ENCODE measurements around the gene COPG1. TPM values are rescaled to one million over a fixed set of nuclear protein-coding genes. Genes with fewer than 3 reads are reported as not detected.
A peak's percentile ranks its signal among the peaks of the same experiment; 100 is the strongest.

Gene COPG1
- total and polyA plus RNA-seq, 4 donors: 49.8 to 177 (median 87.0) TPM

GRCh38 chr3:129207479-129207878 lies 41.9 kb upstream of the COPG1 start:
- Histone ChIP-seq H3K36me3 (ENCODE audit: control insufficient read depth in 4 of 4, insufficient read depth in 3 of 4, low read depth in 1 of 4, low read length in 3 of 4) (no peaks in the 10 kb centered on the region), H3K9me3 (ENCODE audit: control insufficient read depth in 4 of 4, low read length in 3 of 4) (no peaks in the 10 kb centered on the region), H3K27ac (ENCODE audit: low read depth in 1 of 2, low read length in 2 of 2) (peak overlapping the region; percentile 72 to 76), H3K9ac (ENCODE audit: low read depth in 1 of 2, low read length in 2 of 2) (no peak overlapping the region), H3K27me3 (ENCODE audit: control insufficient read depth in 4 of 4, insufficient read depth in 4 of 4, low read length in 3 of 4) (no peaks in the 10 kb centered on the region), H3K4me3 (ENCODE audit: low read depth in 1 of 3, low read length in 3 of 3) (no peak overlapping the region), H3K4me1 (ENCODE audit: control insufficient read depth in 4 of 4, insufficient read depth in 4 of 4, low read length in 3 of 4) (peaks cover 12 to 36% (median 26%) of the 10 kb centered on the region in 4 donors)
- TF ChIP-seq TAF1 (conservative IDR thresholded peaks at IDR 0.05): no peak
- TF ChIP-seq YY1 (IDR thresholded peaks at IDR 0.05): peak; percentile 21
- peak in 1 of 2 donors; percentile 36 for TF ChIP-seq HNF4A (conservative IDR thresholded peaks at IDR 0.05)
- TF ChIP-seq, protein P1, sequence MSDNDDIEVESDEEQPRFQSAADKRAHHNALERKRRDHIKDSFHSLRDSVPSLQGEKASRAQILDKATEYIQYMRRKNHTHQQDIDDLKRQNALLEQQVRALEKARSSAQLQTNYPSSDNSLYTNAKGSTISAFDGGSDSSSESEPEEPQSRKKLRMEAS (IDR thresholded peaks at IDR 0.05): peak; percentile 41
- no peak for DNase-seq (ENCODE audit: low spot score)
- WGBS: 28% methylated on average over 4 of the region's 4 CpGs

DNA sequence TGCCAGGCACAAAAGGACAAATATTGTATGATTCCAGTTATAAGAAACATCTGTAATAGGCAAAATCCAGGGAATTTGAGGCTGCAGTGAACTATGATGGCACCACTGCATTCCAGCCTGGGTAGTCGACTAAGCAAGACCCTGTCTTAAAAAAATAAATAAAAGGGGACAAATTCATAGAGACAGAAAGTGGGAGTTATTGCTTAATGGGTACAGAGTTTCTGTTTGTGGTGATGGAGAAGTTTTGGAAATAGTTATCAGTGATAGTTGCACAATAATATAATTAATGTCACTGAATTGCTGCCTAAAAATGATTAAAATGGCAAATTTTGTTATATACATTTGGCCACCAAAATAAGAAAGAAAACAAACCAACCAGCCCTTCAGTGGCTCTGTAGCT lies 38.1 kb upstream of the COPG1 start:
- Histone ChIP-seq H3K9ac (ENCODE audit: low read depth in 1 of 2, low read length in 2 of 2) (no peak overlapping the region), H3K36me3 (ENCODE audit: control insufficient read depth in 4 of 4, insufficient read depth in 3 of 4, low read depth in 1 of 4, low read length in 3 of 4) (no peaks in the 10 kb centered on the region), H3K27me3 (ENCODE audit: control insufficient read depth in 4 of 4, insufficient read depth in 4 of 4, low read length in 3 of 4) (no peaks in the 10 kb centered on the region), H3K4me3 (ENCODE audit: low read depth in 1 of 3, low read length in 3 of 3) (no peak overlapping the region), H3K9me3 (ENCODE audit: control insufficient read depth in 4 of 4, low read length in 3 of 4) (no peaks in the 10 kb centered on the region), H3K27ac (ENCODE audit: low read depth in 1 of 2, low read length in 2 of 2) (peak overlapping the region; percentile 72 to 76), H3K4me1 (ENCODE audit: control insufficient read depth in 4 of 4, insufficient read depth in 4 of 4, low read length in 3 of 4) (peaks cover 7 to 26% (median 19%) of the 10 kb centered on the region in 4 donors)
- 25% methylated on average over 1 of the region's 1 CpG for whole genome bisulfite sequencing
- no peak for DNase-seq (ENCODE audit: low spot score)
- peak in 1 of 2 donors; percentile 44 for TF ChIP-seq RXRA (IDR thresholded peaks at IDR 0.05)
- peak; percentile 31 to 54 for TF ChIP-seq HNF4A (conservative IDR thresholded peaks at IDR 0.05)
- TF ChIP-seq, protein P1 (IDR thresholded peaks at IDR 0.05): no peak
- peak; percentile 30 for TF ChIP-seq YY1 (IDR thresholded peaks at IDR 0.05)
- TF ChIP-seq, protein P2, sequence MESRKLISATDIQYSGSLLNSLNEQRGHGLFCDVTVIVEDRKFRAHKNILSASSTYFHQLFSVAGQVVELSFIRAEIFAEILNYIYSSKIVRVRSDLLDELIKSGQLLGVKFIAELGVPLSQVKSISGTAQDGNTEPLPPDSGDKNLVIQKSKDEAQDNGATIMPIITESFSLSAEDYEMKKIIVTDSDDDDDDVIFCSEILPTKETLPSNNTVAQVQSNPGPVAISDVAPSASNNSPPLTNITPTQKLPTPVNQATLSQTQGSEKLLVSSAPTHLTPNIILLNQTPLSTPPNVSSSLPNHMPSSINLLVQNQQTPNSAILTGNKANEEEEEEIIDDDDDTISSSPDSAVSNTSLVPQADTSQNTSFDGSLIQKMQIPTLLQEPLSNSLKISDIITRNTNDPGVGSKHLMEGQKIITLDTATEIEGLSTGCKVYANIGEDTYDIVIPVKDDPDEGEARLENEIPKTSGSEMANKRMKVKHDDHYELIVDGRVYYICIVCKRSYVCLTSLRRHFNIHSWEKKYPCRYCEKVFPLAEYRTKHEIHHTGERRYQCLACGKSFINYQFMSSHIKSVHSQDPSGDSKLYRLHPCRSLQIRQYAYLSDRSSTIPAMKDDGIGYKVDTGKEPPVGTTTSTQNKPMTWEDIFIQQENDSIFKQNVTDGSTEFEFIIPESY (IDR thresholded peaks at IDR 0.05): peak; percentile 17
- TF ChIP-seq CTCF (IDR thresholded peaks at IDR 0.05; ENCODE audit: low read depth, low read length, missing input control): no peak

DNA sequence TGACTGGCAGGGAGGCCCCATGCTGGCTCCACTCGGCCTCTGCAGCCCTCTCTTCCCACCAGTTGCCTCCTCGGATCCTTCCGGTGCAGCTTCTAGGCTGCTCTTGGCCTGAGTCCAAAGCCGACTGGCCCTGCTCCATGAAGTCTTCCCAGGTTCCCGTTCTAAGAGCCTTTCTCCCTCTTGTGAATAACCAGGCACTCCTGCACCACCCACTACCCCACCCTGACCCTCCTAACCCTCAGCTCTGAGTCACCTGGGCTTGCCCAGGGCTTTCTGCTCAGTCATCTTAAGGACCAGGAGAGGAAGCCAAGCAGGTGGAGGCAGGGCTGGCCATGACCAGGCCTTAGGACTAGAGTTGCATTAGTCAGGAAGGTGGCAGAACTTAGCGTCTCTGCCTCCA lies 37.6 kb upstream of the COPG1 start:
- Histone ChIP-seq H3K4me3 (ENCODE audit: low read depth in 1 of 3, low read length in 3 of 3) (no peak overlapping the region), H3K9me3 (ENCODE audit: control insufficient read depth in 4 of 4, low read length in 3 of 4) (no peaks in the 10 kb centered on the region), H3K9ac (ENCODE audit: low read depth in 1 of 2, low read length in 2 of 2) (no peak overlapping the region), H3K27ac (ENCODE audit: low read depth in 1 of 2, low read length in 2 of 2) (peak overlapping the region; percentile 72 to 76), H3K36me3 (ENCODE audit: control insufficient read depth in 4 of 4, insufficient read depth in 3 of 4, low read depth in 1 of 4, low read length in 3 of 4) (no peaks in the 10 kb centered on the region), H3K27me3 (ENCODE audit: control insufficient read depth in 4 of 4, insufficient read depth in 4 of 4, low read length in 3 of 4) (no peaks in the 10 kb centered on the region), H3K4me1 (ENCODE audit: control insufficient read depth in 4 of 4, insufficient read depth in 4 of 4, low read length in 3 of 4) (peaks cover 7 to 26% (median 19%) of the 10 kb centered on the region in 4 donors)
- no peak for DNase-seq (ENCODE audit: low spot score)
- 11% methylated on average over 6 of the region's 6 CpGs for WGBS
- no peak for TF ChIP-seq GABPA (IDR thresholded peaks at IDR 0.05 in 1 of 2, conservative IDR thresholded peaks at IDR 0.05 in 1 of 2)
- no peak for TF ChIP-seq EGR1 (IDR thresholded peaks at IDR 0.05; ENCODE audit: low read depth in 2 of 2)
- TF ChIP-seq JUND (IDR thresholded peaks at IDR 0.05): no peak
- TF ChIP-seq FOXA1 (IDR thresholded peaks at IDR 0.05): no peak
- no peak for TF ChIP-seq RXRA (IDR thresholded peaks at IDR 0.05)
- TF ChIP-seq, protein P3, sequence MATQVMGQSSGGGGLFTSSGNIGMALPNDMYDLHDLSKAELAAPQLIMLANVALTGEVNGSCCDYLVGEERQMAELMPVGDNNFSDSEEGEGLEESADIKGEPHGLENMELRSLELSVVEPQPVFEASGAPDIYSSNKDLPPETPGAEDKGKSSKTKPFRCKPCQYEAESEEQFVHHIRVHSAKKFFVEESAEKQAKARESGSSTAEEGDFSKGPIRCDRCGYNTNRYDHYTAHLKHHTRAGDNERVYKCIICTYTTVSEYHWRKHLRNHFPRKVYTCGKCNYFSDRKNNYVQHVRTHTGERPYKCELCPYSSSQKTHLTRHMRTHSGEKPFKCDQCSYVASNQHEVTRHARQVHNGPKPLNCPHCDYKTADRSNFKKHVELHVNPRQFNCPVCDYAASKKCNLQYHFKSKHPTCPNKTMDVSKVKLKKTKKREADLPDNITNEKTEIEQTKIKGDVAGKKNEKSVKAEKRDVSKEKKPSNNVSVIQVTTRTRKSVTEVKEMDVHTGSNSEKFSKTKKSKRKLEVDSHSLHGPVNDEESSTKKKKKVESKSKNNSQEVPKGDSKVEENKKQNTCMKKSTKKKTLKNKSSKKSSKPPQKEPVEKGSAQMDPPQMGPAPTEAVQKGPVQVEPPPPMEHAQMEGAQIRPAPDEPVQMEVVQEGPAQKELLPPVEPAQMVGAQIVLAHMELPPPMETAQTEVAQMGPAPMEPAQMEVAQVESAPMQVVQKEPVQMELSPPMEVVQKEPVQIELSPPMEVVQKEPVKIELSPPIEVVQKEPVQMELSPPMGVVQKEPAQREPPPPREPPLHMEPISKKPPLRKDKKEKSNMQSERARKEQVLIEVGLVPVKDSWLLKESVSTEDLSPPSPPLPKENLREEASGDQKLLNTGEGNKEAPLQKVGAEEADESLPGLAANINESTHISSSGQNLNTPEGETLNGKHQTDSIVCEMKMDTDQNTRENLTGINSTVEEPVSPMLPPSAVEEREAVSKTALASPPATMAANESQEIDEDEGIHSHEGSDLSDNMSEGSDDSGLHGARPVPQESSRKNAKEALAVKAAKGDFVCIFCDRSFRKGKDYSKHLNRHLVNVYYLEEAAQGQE (IDR thresholded peaks at IDR 0.05): no peak
- TF ChIP-seq TAF1 (conservative IDR thresholded peaks at IDR 0.05): no peak
